ENCODE results near the gene ZEB2.

ZEB2 gene

GRCh38 chr2:144468823-144469595, 50.9 kb downstream of the ZEB2 start:
- DNase-seq = no peak

- no peak for DNase-seq
Measured at GRCh38 chr2:144467502-144468137, 52.3 kb downstream of the ZEB2 start.

GRCh38 chr2:144466637-144467036, 53.3 kb downstream of the ZEB2 start:
- no peak for DNase-seq

- no peak for DNase-seq
Measured at GRCh38 chr2:144465749-144466148, 54.2 kb downstream of the ZEB2 start.

- DNase-seq = no peak
Measured at GRCh38 chr2:144464730-144465129, 55.2 kb downstream of the ZEB2 start.

- no peak for DNase-seq
Measured at GRCh38 chr2:144463266-144463665, 56.7 kb downstream of the ZEB2 start.

GRCh38 chr2:144462266-144462665, 57.7 kb downstream of the ZEB2 start:
- DNase-seq = no peak

GRCh38 chr2:144461308-144461766, 58.6 kb downstream of the ZEB2 start:
- DNase-seq = no peak

GRCh38 chr2:144460727-144461307, 59.1 kb downstream of the ZEB2 start:
- DNase-seq = no peak

- no peak for DNase-seq
Measured at GRCh38 chr2:144459937-144460336, 60.0 kb downstream of the ZEB2 start.

- DNase-seq = no peak
Measured at GRCh38 chr2:144459286-144459685, 60.6 kb downstream of the ZEB2 start.

- no peak for DNase-seq
Measured at GRCh38 chr2:144458541-144458940, 61.4 kb downstream of the ZEB2 start.

GRCh38 chr2:144456680-144457079, 63.2 kb downstream of the ZEB2 start:
- no peak for DNase-seq

GRCh38 chr2:144455987-144456386, 63.9 kb downstream of the ZEB2 start:
- DNase-seq = no peak

- no peak for DNase-seq
Measured at GRCh38 chr2:144454466-144455287, 65.2 kb downstream of the ZEB2 start.

- no peak for DNase-seq
Measured at GRCh38 chr2:144453486-144454158, 66.3 kb downstream of the ZEB2 start.

- DNase-seq = no peak
Measured at GRCh38 chr2:144452989-144453336, 67.0 kb downstream of the ZEB2 start.

- no peak for DNase-seq
Measured at GRCh38 chr2:144452169-144452988, 67.5 kb downstream of the ZEB2 start.

GRCh38 chr2:144451443-144451842, 68.5 kb downstream of the ZEB2 start:
- DNase-seq = no peak

GRCh38 chr2:144449028-144449406, 70.9 kb downstream of the ZEB2 start:
- no peak for DNase-seq

GRCh38 chr2:144448389-144449027, 71.4 kb downstream of the ZEB2 start:
- DNase-seq = no peak
